HG02588 (cell line): ENCODE results near the gene NTRK1.

ENCODE experiments used
- ATAC-seq: cut with Tn5 transposase; IDR thresholded peaks from one replicate; pipeline ENCODE4 v1.9.1; 2021; ENCODE audit warnings: mild to moderate bottlenecking, moderate library complexity; ENCODE audit not compliant: unreplicated experiment

The NTRK1 gene

DNA sequence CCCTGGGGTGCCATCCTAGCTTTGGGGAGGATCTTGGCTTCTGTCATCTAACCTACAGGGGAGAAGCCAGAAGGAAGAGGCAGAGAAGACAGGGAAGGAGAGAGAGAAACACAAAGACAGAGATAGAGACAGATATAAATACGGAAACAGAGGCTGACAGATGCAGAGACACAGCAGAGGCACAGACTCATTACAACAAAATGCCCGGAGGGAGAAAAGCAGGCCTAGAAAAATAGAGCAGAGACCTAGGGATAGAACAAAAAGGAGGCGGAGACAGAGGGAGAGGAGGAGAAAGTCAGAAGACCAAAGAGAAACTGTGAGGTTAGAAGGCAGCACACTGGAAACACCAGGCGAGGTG is 34.8 kb downstream of the NTRK1 start:
- no peak for ATAC-seq

DNA sequence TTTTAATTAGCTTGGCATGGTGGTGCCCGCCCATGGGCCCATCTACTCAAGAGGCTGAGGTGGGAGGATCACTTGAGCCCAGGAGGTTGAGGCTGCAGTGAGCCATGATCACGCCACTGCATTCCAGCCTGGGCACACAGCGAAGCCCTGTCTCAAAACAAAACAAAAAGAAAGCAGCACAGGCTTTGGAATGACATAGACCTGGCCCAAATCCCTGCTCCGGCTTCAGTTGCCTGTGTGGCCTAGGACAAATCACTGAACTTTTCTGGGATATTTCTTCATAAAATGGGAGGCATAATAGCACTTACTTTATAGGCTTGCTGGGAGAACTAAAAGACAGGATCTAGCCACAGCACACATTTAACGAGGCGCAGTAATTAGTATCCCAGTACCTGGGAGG is 35.3 kb downstream of the NTRK1 start:
- no peak for ATAC-seq

GRCh38 chr1:156896490-156897033 is 35.9 kb downstream of the NTRK1 start:
- no peak for ATAC-seq

- ATAC-seq, result no peak
These were observed 36.6 kb downstream of the NTRK1 start for GRCh38 chr1:156897078-156897825.

DNA sequence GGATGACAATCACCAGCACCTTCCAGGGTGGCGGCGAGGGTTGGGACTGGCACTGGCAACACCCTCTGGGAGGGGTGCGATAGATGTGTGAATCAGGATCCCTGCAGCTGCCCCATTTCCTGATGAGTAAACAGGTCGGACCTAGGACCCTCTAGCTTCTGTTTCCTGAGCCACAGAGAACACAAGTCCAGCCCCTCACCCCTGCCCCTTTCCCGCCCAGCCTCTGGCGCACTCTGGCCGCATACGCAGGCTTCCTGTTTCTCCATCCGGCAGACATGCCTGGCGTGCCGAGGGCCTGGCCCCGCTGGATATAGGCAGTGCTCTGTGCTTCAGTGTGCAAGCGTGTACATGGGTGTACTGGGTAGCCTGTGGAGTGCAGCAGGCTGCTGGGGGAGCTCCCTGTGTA is 37.5 kb downstream of the NTRK1 start:
- ATAC-seq, result no peak

DNA sequence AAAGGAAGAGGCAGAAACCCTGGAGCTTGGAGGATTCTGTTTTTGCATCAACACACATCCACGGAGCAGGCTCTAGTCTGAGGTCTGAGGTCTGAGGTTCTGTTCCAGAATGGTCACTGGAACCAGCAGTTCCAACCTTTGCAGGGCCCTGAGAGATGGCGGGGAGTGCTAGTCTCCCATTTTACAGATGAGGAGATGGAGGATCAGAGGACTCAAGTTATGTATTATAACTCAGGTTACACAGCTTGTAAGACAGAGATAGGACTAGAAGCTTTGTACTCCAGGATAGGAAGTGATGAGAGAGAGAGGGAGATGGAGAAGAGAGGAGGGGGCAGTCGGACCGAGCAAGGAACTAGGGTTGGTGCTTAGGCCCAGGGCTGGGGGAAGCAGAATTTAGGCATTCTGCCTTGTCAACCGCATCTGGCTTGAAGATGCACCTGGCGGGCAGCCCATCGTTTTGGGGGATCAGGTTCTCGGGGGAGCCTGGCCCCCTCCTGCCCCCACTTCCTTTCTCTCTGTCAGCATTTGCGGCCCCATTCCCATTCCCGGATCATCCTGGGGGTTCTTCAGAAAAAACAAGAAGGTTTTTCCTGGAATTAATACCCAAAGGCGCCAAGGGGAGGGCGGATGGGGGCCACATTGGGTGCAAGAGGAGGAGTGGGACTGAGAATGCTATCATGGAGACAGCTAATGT is 38.5 kb downstream of the NTRK1 start:
- ATAC-seq, result no peak

DNA sequence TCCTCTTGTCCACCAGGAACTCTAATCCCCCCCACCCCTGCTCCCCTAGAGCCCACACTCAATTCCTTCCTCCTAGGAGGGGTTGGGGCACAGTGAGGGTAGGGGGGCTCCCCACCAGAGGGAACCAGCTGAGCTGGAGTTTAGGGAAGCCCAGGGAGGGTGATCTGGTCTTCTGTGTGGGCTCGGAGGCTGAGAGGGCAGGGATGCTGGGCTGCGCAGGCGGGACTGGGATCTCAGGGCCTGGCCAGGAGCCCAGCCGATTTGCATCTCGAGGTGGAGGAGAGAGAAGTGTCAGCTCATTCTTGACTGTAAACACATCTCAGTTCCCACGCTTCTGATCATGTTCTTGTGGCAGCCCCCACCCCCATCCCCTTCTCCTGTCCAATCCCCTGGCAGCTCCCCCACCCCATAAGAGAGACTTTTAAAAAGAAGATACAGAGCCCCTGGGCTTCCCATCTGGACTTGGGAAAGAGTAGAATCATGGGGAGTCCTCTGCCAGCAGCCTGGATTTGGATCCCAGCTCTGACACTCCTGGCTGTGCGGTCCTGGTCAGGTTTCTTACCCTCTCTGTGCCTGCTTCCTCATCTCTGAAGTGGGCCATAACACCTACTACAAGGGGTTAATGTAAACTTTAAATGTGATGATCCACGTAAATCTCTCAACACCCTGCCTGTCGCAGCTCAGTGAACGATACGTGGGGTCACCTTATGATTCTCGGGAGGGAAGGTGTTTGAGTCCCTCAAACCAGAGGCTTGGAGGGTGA is 39.5 kb downstream of the NTRK1 start:
- no peak for ATAC-seq

DNA sequence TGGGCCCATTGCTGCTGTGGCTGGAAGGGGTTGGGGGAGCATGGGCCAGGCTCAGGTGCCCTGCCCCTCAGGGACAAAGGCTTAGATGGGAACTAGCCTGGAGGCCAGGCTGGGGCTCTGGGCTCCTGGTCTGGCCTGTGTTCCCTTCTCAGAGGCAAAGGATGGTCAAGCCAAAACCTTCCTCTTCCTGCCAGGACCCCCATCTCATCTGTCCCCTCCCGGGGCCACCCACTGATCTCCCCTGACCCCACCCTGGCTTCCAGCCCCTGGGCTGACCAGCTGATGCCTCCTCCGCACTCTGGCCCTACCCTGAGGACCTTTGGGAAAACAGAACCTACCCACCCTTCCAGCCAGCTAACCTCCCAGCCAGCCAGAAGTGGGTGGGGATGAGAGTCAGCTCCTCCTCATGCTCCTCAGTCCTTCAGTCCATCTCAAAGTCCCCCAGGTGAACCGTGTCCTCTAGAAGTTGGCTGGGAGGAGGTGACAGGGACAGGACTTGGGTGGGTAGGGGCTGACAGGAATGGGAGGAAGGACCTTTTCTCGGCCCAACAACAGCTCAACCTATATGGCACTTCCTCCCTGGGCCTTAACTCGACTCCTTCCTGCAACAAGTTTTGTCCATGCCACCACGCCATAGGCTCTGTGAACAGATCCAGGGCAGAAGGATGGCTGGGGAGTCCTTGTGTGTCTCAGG is 40.4 kb downstream of the NTRK1 start:
- no peak for ATAC-seq

DNA sequence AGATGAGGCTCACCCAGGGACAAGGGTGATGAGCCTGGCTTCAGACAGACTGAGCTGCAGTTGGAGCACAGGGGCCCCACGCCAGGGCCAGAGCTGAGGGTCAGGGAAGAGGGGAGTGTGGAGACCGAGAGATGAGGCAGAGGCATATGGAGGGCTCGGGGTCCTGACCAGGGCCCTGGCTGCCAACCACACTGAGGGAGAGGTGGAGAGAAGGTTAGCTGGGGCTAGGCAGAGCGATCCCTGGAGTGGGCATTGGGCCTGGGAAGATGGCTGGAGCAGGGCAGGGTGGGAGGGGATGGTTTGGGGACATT is 40.9 kb downstream of the NTRK1 start:
- no peak for ATAC-seq

DNA sequence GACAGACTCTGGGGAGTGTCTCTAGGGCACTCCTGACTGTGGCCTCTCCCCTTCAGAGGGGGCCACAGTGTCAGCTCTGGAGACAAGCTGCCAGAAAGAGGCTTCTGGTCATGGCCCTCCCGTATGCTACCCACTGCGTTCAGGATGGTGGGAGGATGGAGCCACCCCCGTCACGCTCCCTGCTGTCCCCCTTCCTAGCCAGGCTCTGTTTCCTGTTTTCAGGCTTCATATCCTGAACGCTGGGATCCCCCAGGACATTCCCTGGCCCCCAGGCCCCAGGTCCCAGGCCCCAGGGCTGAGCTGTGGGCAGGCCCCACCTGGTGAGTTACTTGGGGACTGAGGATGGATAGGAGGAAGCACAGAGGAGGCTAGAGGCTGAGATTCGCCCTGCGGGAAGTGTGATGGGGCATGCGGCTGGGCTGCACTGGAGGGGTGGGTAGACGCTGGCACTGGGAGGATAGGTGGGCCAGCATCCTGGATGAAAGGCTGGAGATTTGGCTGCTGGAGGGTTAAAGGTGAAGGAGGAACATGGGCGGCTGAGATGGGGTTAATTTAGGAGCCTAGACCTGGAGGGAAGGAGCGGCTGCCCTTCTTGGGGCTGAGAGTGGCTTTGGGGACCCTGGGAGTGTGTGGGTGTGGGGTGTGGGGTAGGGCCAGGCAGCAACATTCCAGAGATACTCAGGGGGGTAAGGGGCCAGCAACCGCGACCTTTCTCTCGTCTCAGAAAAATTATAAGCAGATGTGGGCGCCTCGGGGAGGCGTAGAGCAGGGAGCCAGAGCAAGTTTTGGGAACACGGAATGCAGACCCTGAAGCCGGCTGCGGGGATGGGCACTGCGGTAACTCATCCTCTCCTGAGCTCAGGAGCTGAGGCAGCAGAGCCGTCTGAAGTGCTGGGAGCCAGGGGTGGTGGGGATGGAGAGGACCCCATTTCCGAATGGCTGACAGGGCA is 41.6 kb downstream of the NTRK1 start:
- ATAC-seq, result no peak

- ATAC-seq, result no peak
These were observed 42.8 kb downstream of the NTRK1 start for GRCh38 chr1:156903328-156904091.

GRCh38 chr1:156904187-156904959 is 43.7 kb downstream of the NTRK1 start:
- no peak for ATAC-seq

DNA sequence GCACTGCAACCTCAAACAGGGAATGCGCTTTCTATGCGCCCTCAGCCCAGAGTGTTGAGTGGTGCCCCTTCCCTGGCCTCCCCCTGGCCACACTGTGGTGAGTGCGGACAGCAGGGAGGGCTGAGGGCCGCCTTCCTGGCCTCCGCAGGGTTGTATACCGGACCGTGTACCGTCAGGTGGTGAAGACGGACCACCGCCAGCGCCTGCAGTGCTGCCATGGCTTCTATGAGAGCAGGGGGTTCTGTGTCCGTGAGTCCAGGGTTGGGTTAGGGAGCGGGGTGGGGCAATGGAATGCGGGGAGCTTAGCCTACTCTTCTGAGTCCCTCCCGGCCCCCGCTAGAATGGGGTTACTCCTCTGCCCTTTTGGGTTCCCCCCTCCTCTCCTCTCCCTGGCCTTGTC is 44.5 kb downstream of the NTRK1 start:
- no peak for ATAC-seq

DNA sequence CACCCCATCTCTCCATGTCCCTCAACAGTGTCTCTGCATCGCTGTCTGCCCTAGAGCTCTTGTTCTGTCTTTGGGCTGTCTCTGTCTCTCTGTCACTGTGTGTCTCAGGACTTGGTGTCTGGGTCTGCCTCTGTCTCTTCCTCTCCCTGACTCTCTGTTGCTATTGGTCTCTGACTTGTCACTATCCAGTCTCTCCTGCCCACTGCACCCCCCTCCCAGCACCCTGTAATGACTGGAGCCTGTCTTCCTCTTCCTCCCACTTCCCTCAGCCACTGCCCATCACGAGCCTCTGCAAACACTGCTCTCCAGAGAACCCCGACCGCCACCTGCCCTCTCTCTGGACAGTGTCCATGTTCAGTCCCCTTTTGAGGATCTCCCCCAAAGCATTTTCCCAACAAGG is 45.0 kb downstream of the NTRK1 start:
- no peak for ATAC-seq

DNA sequence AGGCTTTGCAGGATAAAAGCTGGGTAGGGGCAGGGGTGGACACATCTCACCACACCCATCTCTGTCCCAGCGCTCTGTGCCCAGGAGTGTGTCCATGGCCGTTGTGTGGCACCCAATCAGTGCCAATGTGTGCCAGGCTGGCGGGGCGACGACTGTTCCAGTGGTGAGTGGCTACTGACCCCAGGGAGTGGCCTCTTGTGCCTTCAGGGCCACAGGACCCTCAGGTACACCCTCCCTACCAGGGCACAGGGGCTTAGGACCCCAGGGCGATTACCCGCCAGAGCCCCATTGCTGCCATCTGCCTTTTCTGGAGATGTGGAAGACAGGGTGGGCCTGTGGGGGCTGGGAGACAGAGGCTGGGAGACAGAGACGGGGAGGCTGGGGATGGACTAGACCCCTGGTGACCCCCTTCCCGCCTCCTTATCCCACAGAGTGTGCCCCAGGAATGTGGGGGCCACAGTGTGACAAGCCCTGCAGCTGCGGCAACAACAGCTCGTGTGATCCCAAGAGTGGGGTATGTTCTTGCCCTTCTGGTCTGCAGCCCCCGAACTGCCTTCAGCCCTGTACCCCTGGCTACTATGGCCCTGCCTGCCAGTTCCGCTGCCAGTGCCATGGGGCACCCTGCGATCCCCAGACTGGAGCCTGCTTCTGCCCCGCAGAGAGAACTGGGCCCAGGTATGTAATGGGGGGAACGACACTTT is 45.7 kb downstream of the NTRK1 start:
- ATAC-seq, result no peak

- ATAC-seq, result no peak
These were observed 47.9 kb downstream of the NTRK1 start for GRCh38 chr1:156908541-156908940.

DNA sequence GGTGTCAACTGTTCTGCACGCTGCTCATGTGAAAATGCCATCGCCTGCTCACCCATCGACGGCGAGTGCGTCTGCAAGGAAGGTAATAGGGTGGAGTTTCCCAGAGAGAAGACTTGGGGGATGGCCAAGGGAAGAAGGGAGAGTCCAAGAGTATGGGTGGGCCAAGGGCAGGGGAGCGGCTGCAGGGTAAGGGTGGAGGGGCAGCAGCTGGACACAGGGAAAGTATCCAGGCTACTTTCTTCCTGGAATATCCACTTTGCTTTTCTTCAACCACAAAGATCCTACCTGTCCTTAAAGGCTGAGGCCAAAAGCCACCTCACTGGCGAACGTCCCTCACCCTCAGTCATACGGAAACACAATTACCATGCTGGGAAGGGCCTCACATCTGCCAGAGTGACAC is 48.3 kb downstream of the NTRK1 start:
- ATAC-seq, result no peak

DNA sequence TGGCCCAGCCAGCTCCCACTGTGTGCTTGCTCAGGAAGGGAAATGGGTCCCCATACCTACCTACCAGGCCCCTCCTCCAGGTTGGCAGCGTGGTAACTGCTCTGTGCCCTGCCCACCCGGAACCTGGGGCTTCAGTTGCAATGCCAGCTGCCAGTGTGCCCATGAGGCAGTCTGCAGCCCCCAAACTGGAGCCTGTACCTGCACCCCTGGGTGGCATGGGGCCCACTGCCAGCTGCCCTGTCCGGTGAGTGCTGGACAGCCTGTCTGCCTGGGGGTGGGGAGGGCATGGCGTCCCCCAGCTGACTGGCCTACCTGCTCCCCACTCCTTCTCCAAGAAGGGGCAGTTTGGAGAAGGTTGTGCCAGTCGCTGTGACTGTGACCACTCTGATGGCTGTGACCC is 49.0 kb downstream of the NTRK1 start:
- no peak for ATAC-seq
